K562 (cell line): ENCODE measurements around the gene METRNL. TPM values are rescaled to one million over a fixed set of nuclear protein-coding genes. Genes with fewer than 3 reads are reported as not detected.

Source experiments
- BCL6 ChIP-seq: fragments of 250-450 bp; sonication (Bioruptor Pico); IDR thresholded peaks from 2 replicates; pipeline ENCODE4 v1.4.0; 2020
- CEBPG ChIP-seq, 3 experiments: fragments of 200-800 bp in 1 of 3; sonication (Bioruptor generic) in 1 of 3; sonication (generic) in 1 of 3; formaldehyde crosslinking in 1 of 3; IDR thresholded peaks in 2 of 3; conservative IDR thresholded peaks in 1 of 3; 2 replicates each; pipeline versions ENCODE4 v1.6.1 to v1.8.0; 2016 to 2022; ENCODE audit warnings: missing compliant biosample characterization in 2 of 3, missing genetic modification characterization in 2 of 3, mild to moderate bottlenecking in 1 of 3, missing genetic modification reagents in 1 of 3
- EP300 ChIP-seq: IDR thresholded peaks from 2 replicates; pipeline ENCODE4 v1.6.1; 2012; ENCODE audit warnings: low read length, improper control_type of control experiment
- FOXA3 ChIP-seq, 2 experiments: fragments of 450-650 bp in 1 of 2; sonication (generic) in 1 of 2; formaldehyde crosslinking; IDR thresholded peaks in 1 of 2; conservative IDR thresholded peaks in 1 of 2; 2 replicates each; pipeline versions ENCODE4 v1.4.0 to v1.8.0; 2020 to 2022; ENCODE audit warnings: mild to moderate bottlenecking in 2 of 2, missing genetic modification reagents in 1 of 2
- HCFC1 ChIP-seq: IDR thresholded peaks from 2 replicates; pipeline ENCODE4 v1.6.1; 2012; ENCODE audit warnings: low read depth, low read length, improper control_type of control experiment
- HOXB6 ChIP-seq: fragments of 250-450 bp; sonication (Bioruptor Pico); IDR thresholded peaks from 2 replicates; pipeline ENCODE4 v1.5.1; 2022; ENCODE audit warnings: mild to moderate bottlenecking, borderline replicate concordance
- KLF6 ChIP-seq: fragments of 250-450 bp; sonication (Bioruptor Pico); IDR thresholded peaks from 2 replicates; pipeline ENCODE4 v1.4.0; 2020; ENCODE audit warnings: mild to moderate bottlenecking, moderate library complexity, borderline replicate concordance
- MAFK ChIP-seq: IDR thresholded peaks from 2 replicates; pipeline ENCODE4 v1.6.1; 2011; ENCODE audit warnings: low read length, improper control_type of control experiment
- MTF1 ChIP-seq: fragments of 250-450 bp; sonication (Bioruptor Pico); IDR thresholded peaks from 2 replicates; pipeline ENCODE4 v1.9.0; 2021; ENCODE audit warnings: moderate library complexity, mild to moderate bottlenecking, inconsistent platforms, borderline replicate concordance
- PHF21A ChIP-seq: fragments of 450-650 bp; IDR thresholded peaks from 2 replicates; pipeline ENCODE4 v1.6.1; 2017; ENCODE audit warnings: low read depth, borderline replicate concordance
- PTBP1 ChIP-seq: fragments of 200-400 bp; formaldehyde crosslinking; IDR thresholded peaks from 2 replicates; pipeline ENCODE4 v1.6.1; 2017; ENCODE audit warnings: low read depth, low read length
- RB1 ChIP-seq: fragments of 450-650 bp; IDR thresholded peaks from 2 replicates; pipeline ENCODE4 v1.6.1; 2017; ENCODE audit warnings: low read depth, mild to moderate bottlenecking
- RBBP5 ChIP-seq: fragments of 200-600 bp; sonication (generic); IDR thresholded peaks from 2 replicates; pipeline ENCODE4 v1.6.1; 2012; ENCODE audit warnings: borderline replicate concordance, mild to moderate bottlenecking, low read length, control low read depth, inconsistent platforms; ENCODE audit not compliant: insufficient read depth, poor library complexity, severe bottlenecking
- RBM34 ChIP-seq: fragments of 200-400 bp; formaldehyde crosslinking; IDR thresholded peaks from 2 replicates; pipeline ENCODE4 v1.6.1; 2018; ENCODE audit warnings: low read length, borderline replicate concordance; ENCODE audit not compliant: insufficient read depth
- SMARCA4 ChIP-seq: fragments of 450-650 bp; IDR thresholded peaks from 2 replicates; pipeline ENCODE4 v1.6.1; 2016
- TCF3 ChIP-seq: sonication (generic); formaldehyde crosslinking; IDR thresholded peaks from 2 replicates; pipeline ENCODE4 v1.4.0; 2020; ENCODE audit warnings: mild to moderate bottlenecking, missing genetic modification reagents
- TFAM ChIP-seq: fragments of 250-450 bp; sonication (Bioruptor Pico); conservative IDR thresholded peaks from 2 replicates; pipeline ENCODE4 v1.5.0; 2021; ENCODE audit warnings: mild to moderate bottlenecking, moderate library complexity
- U2AF1 ChIP-seq: fragments of 200-400 bp; formaldehyde crosslinking; optimal IDR thresholded peaks from 2 replicates; pipeline ENCODE3; 2017; ENCODE audit warnings: mild to moderate bottlenecking, low read depth, low read length, moderate library complexity
- ZBTB7A ChIP-seq: IDR thresholded peaks from 2 replicates; pipeline ENCODE4 v1.6.1; 2011; ENCODE audit warnings: low read depth, mild to moderate bottlenecking, low read length, moderate library complexity, borderline replicate concordance; ENCODE audit not compliant: control insufficient read depth
- ZNF133 ChIP-seq: fragments of 250-450 bp; sonication (Bioruptor Pico); IDR thresholded peaks from 2 replicates; pipeline ENCODE4 v1.4.0; 2020; ENCODE audit warnings: mild to moderate bottlenecking
- ZNF41 ChIP-seq: fragments of 250-450 bp; sonication (Bioruptor Pico); conservative IDR thresholded peaks from 2 replicates; pipeline ENCODE4 v1.4.0; 2020; ENCODE audit warnings: mild to moderate bottlenecking
- ZSCAN29 ChIP-seq: fragments of 450-650 bp; IDR thresholded peaks from 2 replicates; pipeline ENCODE4 v1.6.1; 2017
- polyA plus RNA-seq, 8 experiments: library from polyadenylated mRNA; depleted of rRNA in 4 of 8; stranded (reverse) in 5 of 8; unstranded in 3 of 8; fragments of >200 nt; fragmentation: Nextera tagmentation in 2 of 8; fragmentation: Illumina TruSeq in 1 of 8; extraction: Ambion mirVana in 2 of 8; extraction: Trizol in 1 of 8; gene quantifications; 2 replicates each; pipeline versions ENCODE4 v1.2.1 to v1.2.3, GENCODE V29; 2011 to 2014; ENCODE audit warnings: inconsistent platforms in 1 of 8, missing spikeins in 1 of 8
- total RNA-seq, 7 experiments: library from RNA; depleted of rRNA in 6 of 7; stranded (reverse); fragments of >200 nt in 6 of 7; fragmentation: Illumina TruSeq in 2 of 7; extraction: Trizol in 2 of 7; gene quantifications; 2 replicates each; pipeline versions ENCODE4 v1.2.1 to v1.2.3, GENCODE V29; 2011 to 2021; ENCODE audit warnings: low replicate concordance in 1 of 7
- TF ChIP-seq, protein P1 (sequence below): sonication (generic); formaldehyde crosslinking; IDR thresholded peaks from 2 replicates; pipeline ENCODE4 v1.8.1; 2023; ENCODE audit warnings: mild to moderate bottlenecking, missing genetic modification reagents
- TF ChIP-seq, protein P2 (sequence below): sonication (generic); formaldehyde crosslinking; IDR thresholded peaks from 2 replicates; pipeline ENCODE4 v1.4.0; 2020; ENCODE audit warnings: mild to moderate bottlenecking, missing genetic modification reagents

Gene METRNL
- total and polyA plus RNA-seq, 9 of the 15 experiments (the other 6 are each of a cell fraction or from before 2014, with no cell fraction given) = 0.17 to 31.8 (median 2.9) TPM

DNA sequence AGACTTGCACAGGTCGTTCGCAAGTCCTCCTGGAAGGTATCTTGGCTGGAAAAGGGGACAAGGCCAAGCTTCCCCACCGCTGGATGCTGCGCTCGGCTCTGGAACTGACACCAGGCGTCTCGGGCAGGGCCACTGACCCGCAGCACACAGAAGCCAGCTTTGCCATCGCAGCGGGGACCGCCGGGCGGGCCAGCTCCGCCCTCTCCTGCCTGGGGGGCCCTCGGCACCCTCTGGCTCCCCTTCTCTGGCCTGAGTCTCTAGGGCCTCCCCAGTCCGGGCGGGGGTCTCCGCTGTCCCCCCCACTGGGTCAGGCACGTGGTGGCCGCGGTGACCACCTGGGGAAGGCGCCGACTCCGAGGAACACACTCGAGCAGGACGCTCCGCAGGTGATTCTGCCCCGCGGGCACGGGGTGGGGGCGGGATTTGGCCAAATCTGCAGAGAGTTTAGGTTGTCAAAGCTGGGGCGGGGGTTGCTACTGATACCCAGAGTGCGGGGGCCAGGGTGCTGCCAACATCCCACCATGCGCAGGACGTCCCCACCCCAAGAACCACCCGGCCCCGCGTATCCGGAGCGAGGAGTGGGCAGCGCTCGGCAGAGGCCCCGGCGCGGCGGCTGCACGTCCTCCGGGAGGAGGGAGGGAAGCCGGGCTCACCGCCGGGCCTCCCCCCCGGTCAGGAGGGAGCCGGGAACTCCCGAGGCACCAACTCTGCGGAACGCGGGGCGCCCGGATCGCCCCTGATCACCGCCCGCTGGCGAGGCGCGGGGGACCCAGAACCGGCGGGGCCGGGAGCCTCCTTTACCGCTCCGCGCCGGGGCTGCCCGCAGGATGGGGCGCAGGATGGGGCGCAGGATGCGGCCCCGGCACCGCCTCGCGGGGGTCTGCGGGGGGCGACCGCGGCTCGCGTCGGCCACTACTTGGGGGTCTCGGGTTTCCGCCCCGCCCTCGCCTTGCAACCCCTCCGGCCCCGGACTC, 744 bp upstream of the METRNL start (continued):
- TF ChIP-seq, protein P1, sequence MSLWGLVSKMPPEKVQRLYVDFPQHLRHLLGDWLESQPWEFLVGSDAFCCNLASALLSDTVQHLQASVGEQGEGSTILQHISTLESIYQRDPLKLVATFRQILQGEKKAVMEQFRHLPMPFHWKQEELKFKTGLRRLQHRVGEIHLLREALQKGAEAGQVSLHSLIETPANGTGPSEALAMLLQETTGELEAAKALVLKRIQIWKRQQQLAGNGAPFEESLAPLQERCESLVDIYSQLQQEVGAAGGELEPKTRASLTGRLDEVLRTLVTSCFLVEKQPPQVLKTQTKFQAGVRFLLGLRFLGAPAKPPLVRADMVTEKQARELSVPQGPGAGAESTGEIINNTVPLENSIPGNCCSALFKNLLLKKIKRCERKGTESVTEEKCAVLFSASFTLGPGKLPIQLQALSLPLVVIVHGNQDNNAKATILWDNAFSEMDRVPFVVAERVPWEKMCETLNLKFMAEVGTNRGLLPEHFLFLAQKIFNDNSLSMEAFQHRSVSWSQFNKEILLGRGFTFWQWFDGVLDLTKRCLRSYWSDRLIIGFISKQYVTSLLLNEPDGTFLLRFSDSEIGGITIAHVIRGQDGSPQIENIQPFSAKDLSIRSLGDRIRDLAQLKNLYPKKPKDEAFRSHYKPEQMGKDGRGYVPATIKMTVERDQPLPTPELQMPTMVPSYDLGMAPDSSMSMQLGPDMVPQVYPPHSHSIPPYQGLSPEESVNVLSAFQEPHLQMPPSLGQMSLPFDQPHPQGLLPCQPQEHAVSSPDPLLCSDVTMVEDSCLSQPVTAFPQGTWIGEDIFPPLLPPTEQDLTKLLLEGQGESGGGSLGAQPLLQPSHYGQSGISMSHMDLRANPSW (CRISPR knock-in tag) = no peak
- TF ChIP-seq FOXA3 (CRISPR knock-in tag; conservative IDR thresholded peaks at IDR 0.05 in 1 of 2, IDR thresholded peaks at IDR 0.05 in 1 of 2) = no peak
- TF ChIP-seq PTBP1 = no peak
- no peak for TF ChIP-seq RBBP5
- no peak for TF ChIP-seq U2AF1
- no peak for TF ChIP-seq TFAM (CRISPR knock-in tag)
- no peak for TF ChIP-seq ZSCAN29
- 0 out of 2 replicates have a peak, but pooled peaks have one; percentile 27 for TF ChIP-seq RB1
- TF ChIP-seq ZNF41 (CRISPR knock-in tag) = no peak
- TF ChIP-seq, protein P2, sequence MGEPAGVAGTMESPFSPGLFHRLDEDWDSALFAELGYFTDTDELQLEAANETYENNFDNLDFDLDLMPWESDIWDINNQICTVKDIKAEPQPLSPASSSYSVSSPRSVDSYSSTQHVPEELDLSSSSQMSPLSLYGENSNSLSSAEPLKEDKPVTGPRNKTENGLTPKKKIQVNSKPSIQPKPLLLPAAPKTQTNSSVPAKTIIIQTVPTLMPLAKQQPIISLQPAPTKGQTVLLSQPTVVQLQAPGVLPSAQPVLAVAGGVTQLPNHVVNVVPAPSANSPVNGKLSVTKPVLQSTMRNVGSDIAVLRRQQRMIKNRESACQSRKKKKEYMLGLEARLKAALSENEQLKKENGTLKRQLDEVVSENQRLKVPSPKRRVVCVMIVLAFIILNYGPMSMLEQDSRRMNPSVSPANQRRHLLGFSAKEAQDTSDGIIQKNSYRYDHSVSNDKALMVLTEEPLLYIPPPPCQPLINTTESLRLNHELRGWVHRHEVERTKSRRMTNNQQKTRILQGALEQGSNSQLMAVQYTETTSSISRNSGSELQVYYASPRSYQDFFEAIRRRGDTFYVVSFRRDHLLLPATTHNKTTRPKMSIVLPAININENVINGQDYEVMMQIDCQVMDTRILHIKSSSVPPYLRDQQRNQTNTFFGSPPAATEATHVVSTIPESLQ (CRISPR knock-in tag) = no peak
- no peak for TF ChIP-seq TCF3 (CRISPR knock-in tag)
- TF ChIP-seq MAFK = no peak
- TF ChIP-seq ZBTB7A = peak; percentile 80; the same call in 1 of the 2 replicates
- no peak for TF ChIP-seq MTF1 (CRISPR knock-in tag)
- TF ChIP-seq HCFC1 = no peak
- no peak for TF ChIP-seq BCL6 (CRISPR knock-in tag)
- no peak for TF ChIP-seq ZNF133 (CRISPR knock-in tag)
- no peak for TF ChIP-seq CEBPG (CRISPR knock-in tag; IDR thresholded peaks at IDR 0.05)
- no peak for TF ChIP-seq CEBPG (tag; conservative IDR thresholded peaks at IDR 0.05 in 1 of 2, IDR thresholded peaks at IDR 0.05 in 1 of 2)
- TF ChIP-seq RBM34 = no peak
- TF ChIP-seq SMARCA4 = no peak
- no peak for TF ChIP-seq EP300
- TF ChIP-seq HOXB6 (CRISPR knock-in tag) = no peak
- TF ChIP-seq PHF21A = no peak
- TF ChIP-seq KLF6 (CRISPR knock-in tag) = no peak
